ENCODE results near the gene OLA1. TPM values are rescaled to one million over a fixed set of nuclear protein-coding genes. Genes with fewer than 3 reads are reported as not detected.

The OLA1 gene
- total and polyA plus RNA-seq, 7 experiments from 2014 or later, result 34.4 to 84.7 (median 41.5) TPM

DNA sequence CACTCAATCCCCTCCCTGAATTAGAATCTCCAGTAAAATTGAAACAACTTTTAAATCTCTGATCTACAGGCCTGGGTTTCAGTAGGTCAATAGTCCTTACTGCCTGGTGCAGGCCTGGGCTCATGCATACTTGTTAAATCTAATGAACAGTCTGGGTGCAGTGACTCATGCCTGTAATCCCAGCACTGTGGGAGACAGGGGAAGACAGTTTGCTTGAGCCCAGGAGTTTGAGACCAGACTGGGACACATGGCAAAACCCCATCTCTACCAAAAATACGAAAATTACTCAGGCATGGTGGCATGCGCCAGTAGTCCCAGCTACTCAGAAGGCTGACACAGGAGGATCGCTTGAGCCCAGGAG is 188.5 kb downstream of the OLA1 start:
- DNase-seq, result no peak

DNA sequence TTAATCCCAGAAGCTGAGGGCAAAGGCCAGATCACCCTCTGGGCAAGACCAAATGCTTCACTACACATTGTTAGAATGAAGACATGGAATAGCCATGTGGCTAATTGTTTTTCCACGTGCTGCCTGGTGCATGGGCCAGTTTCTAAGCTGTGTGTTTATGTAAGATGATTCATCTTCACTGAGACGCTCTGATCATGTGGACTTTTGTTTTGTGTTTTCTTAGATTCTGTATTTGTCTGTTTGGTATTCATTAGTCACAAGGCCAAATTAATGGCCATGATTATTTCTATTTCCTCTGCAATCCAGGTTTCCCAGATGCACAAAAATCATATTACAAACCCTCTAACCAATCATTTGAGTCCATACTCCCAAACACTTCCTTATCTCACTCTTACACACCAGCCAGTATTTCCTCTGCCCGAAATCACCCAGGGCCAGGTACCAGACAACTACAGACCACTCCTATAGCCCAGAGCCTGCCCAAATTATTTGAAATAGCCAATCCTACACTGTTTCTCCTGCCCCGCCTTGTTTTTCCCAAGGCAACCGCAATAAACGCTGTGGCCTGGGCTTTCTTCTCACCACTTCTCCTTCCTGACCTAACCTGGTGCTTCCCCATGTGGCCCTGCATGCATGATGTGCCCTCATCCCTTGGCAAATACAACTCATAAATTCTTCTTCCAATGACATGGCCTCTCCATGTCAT is 189.0 kb downstream of the OLA1 start:
- Histone ChIP-seq H3K27ac (ENCODE audit: low read depth, low read length) (no peak overlapping the region), H3K4me3 (ENCODE audit: low read length) (no peak overlapping the region), H3K36me3 (ENCODE audit: control insufficient read depth in 2 of 3, insufficient read depth in 3 of 3, low read length in 3 of 3) (no peaks in the 10 kb centered on the region), H3K27me3 (ENCODE audit: control insufficient read depth in 2 of 2, insufficient read depth in 2 of 2, low read length in 2 of 2) (no peaks in the 10 kb centered on the region), H3K4me1 (ENCODE audit: control insufficient read depth in 2 of 2, insufficient read depth in 2 of 2, low read length in 2 of 2) (no peaks in the 10 kb centered on the region), H3K9me3 (ENCODE audit: control insufficient read depth in 2 of 3, low read length in 3 of 3) (no peaks in the 10 kb centered on the region)
- intact Hi-C loops (cut with micrococcal nuclease), result no loop called here
- Mint-ChIP-seq H3K4me1 (peaks cover 0 to 4% (median 0%) of the 10 kb centered on the region in 7 donors), H3K4me3 (no peak overlapping the region), H3K27me3 (peaks cover 0 to 26% (median 18%) of the 10 kb centered on the region in 5 donors), H3K27ac (no peak overlapping the region), H3K36me3 (peaks cover 0 to 5% (median 0%) of the 10 kb centered on the region in 5 donors), H3K9me3 (peaks cover 0 to 18% (median 9%) of the 10 kb centered on the region in 11 donors)
- ATAC-seq (peak; percentile 71), DNase-seq (no peak)
- ChIA-PET CTCF (no interaction called here), POLR2A (no interaction called here)

More for the DNA sequence above, 188.5 kb downstream of the OLA1 start:
- H3K9me3 ChIP-seq (ENCODE audit: control insufficient read depth in 2 of 3, low read length in 3 of 3), result no peaks in the 10 kb centered on the region
- peaks cover 0 to 5% (median 0%) of the 10 kb centered on the region in 5 donors for H3K36me3 Mint-ChIP-seq
- H3K27me3 ChIP-seq (ENCODE audit: control insufficient read depth in 2 of 2, insufficient read depth in 2 of 2, low read length in 2 of 2), result no peaks in the 10 kb centered on the region
- peaks cover 4 to 26% (median 20%) of the 10 kb centered on the region in 5 donors for H3K27me3 Mint-ChIP-seq
- H3K36me3 ChIP-seq (ENCODE audit: control insufficient read depth in 2 of 3, insufficient read depth in 3 of 3, low read length in 3 of 3), result no peaks in the 10 kb centered on the region
- H3K27ac ChIP-seq (ENCODE audit: low read depth, low read length), result no peak overlapping the region
- POLR2A ChIA-PET, result no interaction called here
- peak; percentile 48 for ATAC-seq
- peaks cover 0 to 18% (median 9%) of the 10 kb centered on the region in 11 donors for H3K9me3 Mint-ChIP-seq
- H3K4me1 ChIP-seq (ENCODE audit: control insufficient read depth in 2 of 2, insufficient read depth in 2 of 2, low read length in 2 of 2), result no peaks in the 10 kb centered on the region
- no peak overlapping the region for H3K4me3 Mint-ChIP-seq
- CTCF ChIA-PET, result no interaction called here
- peaks cover 0 to 4% (median 0%) of the 10 kb centered on the region in 7 donors for H3K4me1 Mint-ChIP-seq
- H3K27ac Mint-ChIP-seq, result no peak overlapping the region
- intact Hi-C loops (cut with micrococcal nuclease), result no loop called here
- H3K4me3 ChIP-seq (ENCODE audit: low read length), result no peak overlapping the region

DNA sequence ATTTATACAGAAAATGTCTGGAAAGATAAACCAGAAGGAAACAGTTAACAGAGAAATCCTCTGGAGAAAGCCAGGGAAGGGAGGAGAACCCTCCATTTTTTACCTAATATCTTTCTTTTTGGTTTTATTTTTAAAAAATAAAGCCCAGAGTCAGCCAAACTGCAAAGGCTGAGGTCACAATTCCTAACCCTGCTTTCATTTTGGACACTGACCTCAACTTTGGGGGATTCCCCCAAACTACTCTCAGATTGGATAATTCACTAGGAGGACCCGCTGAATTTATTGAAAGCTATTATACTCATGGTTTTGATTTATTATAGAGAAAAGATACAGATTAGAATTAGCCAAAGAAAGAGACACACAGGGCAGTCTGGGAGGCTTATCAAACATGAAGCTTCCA is 189.9 kb downstream of the OLA1 start:
- ChIA-PET POLR2A (no interaction called here), CTCF (no interaction called here)
- intact Hi-C loops (cut with micrococcal nuclease), result no loop called here
- peaks cover 0 to 18% (median 9%) of the 10 kb centered on the region in 11 donors for H3K9me3 Mint-ChIP-seq
- H3K27ac Mint-ChIP-seq, result no peak overlapping the region
- peaks cover 0 to 4% (median 0%) of the 10 kb centered on the region in 7 donors for H3K4me1 Mint-ChIP-seq
- no peaks in the 10 kb centered on the region for H3K9me3 ChIP-seq (ENCODE audit: control insufficient read depth in 2 of 3, low read length in 3 of 3)
- H3K4me3 ChIP-seq (ENCODE audit: low read length), result no peak overlapping the region
- peaks cover 0 to 26% (median 18%) of the 10 kb centered on the region in 5 donors for H3K27me3 Mint-ChIP-seq
- H3K27ac ChIP-seq (ENCODE audit: low read depth, low read length), result no peak overlapping the region
- no peaks in the 10 kb centered on the region for H3K36me3 ChIP-seq (ENCODE audit: control insufficient read depth in 2 of 3, insufficient read depth in 3 of 3, low read length in 3 of 3)
- no peak for ATAC-seq
- no peak overlapping the region for H3K4me3 Mint-ChIP-seq
- no peaks in the 10 kb centered on the region for H3K4me1 ChIP-seq (ENCODE audit: control insufficient read depth in 2 of 2, insufficient read depth in 2 of 2, low read length in 2 of 2)
- peaks cover 0 to 5% (median 0%) of the 10 kb centered on the region in 5 donors for H3K36me3 Mint-ChIP-seq
- DNase-seq, result no peak
- H3K27me3 ChIP-seq (ENCODE audit: control insufficient read depth in 2 of 2, insufficient read depth in 2 of 2, low read length in 2 of 2), result no peaks in the 10 kb centered on the region

DNA sequence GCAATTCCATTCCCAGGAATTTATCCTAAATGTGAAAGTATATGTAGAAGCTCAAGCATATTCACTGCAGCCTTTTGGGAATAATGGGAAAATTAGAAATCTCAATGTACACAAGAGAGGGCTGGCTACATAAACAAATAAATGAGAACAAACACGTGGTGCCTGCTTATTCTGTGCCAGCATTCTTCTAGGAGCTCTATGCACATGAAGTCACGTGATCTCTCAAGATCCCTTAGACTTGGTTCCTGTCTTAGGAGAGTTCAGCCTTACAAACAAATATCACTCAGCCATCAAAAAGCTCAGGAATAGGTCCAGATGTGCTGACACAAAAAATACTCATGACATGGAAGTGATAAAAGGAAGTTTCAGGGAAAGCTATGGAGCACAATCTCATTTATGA is 190.3 kb downstream of the OLA1 start:
- H3K27ac Mint-ChIP-seq, result no peak overlapping the region
- CTCF ChIA-PET, result no interaction called here
- H3K9me3 Mint-ChIP-seq, result peaks cover 0 to 18% (median 9%) of the 10 kb centered on the region in 11 donors
- no peaks in the 10 kb centered on the region for H3K9me3 ChIP-seq (ENCODE audit: control insufficient read depth in 2 of 3, low read length in 3 of 3)
- no peak overlapping the region for H3K4me3 ChIP-seq (ENCODE audit: low read length)
- peaks cover 0 to 25% (median 18%) of the 10 kb centered on the region in 5 donors for H3K27me3 Mint-ChIP-seq
- intact Hi-C loops (cut with micrococcal nuclease), result no loop called here
- no peaks in the 10 kb centered on the region for H3K4me1 ChIP-seq (ENCODE audit: control insufficient read depth in 2 of 2, insufficient read depth in 2 of 2, low read length in 2 of 2)
- DNase-seq, result no peak
- no peak overlapping the region for H3K27ac ChIP-seq (ENCODE audit: low read depth, low read length)
- POLR2A ChIA-PET, result no interaction called here
- no peaks in the 10 kb centered on the region for H3K27me3 ChIP-seq (ENCODE audit: control insufficient read depth in 2 of 2, insufficient read depth in 2 of 2, low read length in 2 of 2)
- ATAC-seq, result no peak
- H3K4me1 Mint-ChIP-seq, result peaks cover 0 to 4% (median 0%) of the 10 kb centered on the region in 7 donors
- peaks cover 0 to 5% (median 0%) of the 10 kb centered on the region in 5 donors for H3K36me3 Mint-ChIP-seq
- H3K4me3 Mint-ChIP-seq, result no peak overlapping the region
- H3K36me3 ChIP-seq (ENCODE audit: control insufficient read depth in 2 of 3, insufficient read depth in 3 of 3, low read length in 3 of 3), result no peaks in the 10 kb centered on the region

DNA sequence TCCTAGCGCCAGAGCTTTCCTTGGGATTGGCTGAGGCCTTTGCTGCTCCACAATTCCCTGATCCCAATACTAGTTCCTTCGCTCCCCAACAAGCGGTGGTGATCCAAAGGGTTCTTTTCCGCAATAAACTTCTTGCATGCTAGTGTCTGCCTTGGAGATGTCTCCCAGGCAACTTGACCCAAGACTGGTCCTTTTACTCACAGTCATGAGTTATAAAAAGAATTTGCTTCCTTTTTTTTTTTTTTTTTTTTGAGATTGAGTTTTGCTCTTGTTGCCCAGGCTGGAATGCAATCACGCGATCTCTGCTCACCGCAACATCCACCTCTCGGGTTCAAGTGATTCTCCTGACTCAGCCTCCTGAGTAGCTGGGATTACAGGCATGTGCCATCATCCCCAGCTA is 193.4 kb downstream of the OLA1 start:
- Histone ChIP-seq H3K4me3 (ENCODE audit: low read length) (no peak overlapping the region), H3K4me1 (ENCODE audit: control insufficient read depth in 2 of 2, insufficient read depth in 2 of 2, low read length in 2 of 2) (no peaks in the 10 kb centered on the region), H3K27me3 (ENCODE audit: control insufficient read depth in 2 of 2, insufficient read depth in 2 of 2, low read length in 2 of 2) (no peaks in the 10 kb centered on the region), H3K9me3 (ENCODE audit: control insufficient read depth in 2 of 3, low read length in 3 of 3) (no peaks in the 10 kb centered on the region), H3K27ac (ENCODE audit: low read depth, low read length) (no peak overlapping the region), H3K36me3 (ENCODE audit: control insufficient read depth in 2 of 3, insufficient read depth in 3 of 3, low read length in 3 of 3) (no peaks in the 10 kb centered on the region)
- DNase-seq (no peak), ATAC-seq (no peak)
- intact Hi-C loops (cut with micrococcal nuclease), result no loop called here
- ChIA-PET POLR2A (no interaction called here), CTCF (no interaction called here)
- Mint-ChIP-seq H3K9me3 (peaks cover 0 to 18% (median 9%) of the 10 kb centered on the region in 11 donors), H3K4me3 (no peak overlapping the region), H3K36me3 (peaks cover 0 to 5% (median 0%) of the 10 kb centered on the region in 5 donors), H3K27ac (no peak overlapping the region), H3K27me3 (peaks cover 0 to 21% (median 14%) of the 10 kb centered on the region in 5 donors), H3K4me1 (peaks cover 0 to 4% (median 0%) of the 10 kb centered on the region in 7 donors)

DNA sequence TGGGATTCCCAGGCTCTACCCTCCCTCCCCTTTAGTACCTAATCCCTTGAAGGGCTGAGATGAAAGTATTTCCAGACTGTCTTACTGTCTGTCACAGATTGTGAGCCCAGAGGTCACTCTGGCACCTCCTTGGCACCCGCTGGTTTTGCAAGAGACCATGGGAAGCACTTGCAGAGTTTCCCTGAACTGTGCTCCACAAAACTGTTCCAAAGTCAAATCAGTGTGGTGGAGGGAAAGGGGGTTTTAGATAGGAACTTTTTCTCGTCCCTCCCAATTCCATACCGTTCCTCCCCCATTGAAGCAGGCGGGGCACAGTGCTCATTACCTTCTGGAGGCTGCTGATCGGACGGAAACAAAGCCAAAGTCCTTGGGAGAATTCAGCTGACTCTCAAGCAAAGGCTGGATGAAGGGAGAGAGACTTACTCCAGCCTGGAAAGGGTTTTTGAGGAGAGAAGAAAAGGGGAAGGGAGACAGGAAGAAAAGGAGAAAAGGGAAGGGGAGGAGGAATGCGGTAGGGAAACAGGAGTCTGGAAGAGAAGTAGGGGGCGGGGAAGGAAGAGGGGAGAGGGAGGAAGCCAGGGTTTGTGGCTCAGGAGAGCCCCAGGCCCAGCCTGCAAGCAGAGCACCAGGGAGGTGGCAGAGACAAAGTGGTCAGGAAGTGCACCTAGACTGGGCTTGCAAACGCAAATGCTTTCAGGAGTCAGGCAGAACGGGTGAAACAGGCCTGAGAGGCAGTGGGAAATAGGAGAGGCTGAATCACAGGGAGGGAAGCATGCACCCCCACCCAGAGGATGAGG is 194.8 kb downstream of the OLA1 start:
- DNase-seq, result no peak
- intact Hi-C loops (cut with micrococcal nuclease), result no loop called here
- CTCF ChIA-PET, result no interaction called here
- ATAC-seq, result no peak
- Mint-ChIP-seq H3K27me3 (peaks cover 4 to 18% (median 16%) of the 10 kb centered on the region in 5 donors), H3K9me3 (peaks cover 0 to 5% (median 3%) of the 10 kb centered on the region in 11 donors), H3K4me1 (no peaks in the 10 kb centered on the region), H3K36me3 (peaks cover 0 to 4% (median 0%) of the 10 kb centered on the region in 5 donors), H3K27ac (no peak overlapping the region), H3K4me3 (no peak overlapping the region)
- no peaks in the 10 kb centered on the region for H3K4me1 ChIP-seq (ENCODE audit: control insufficient read depth in 2 of 2, insufficient read depth in 2 of 2, low read length in 2 of 2)
- H3K9me3 ChIP-seq (ENCODE audit: control insufficient read depth in 2 of 3, low read length in 3 of 3), result no peaks in the 10 kb centered on the region
- H3K27me3 ChIP-seq (ENCODE audit: control insufficient read depth in 2 of 2, insufficient read depth in 2 of 2, low read length in 2 of 2), result no peaks in the 10 kb centered on the region
- POLR2A ChIA-PET, result no interaction called here
- H3K36me3 ChIP-seq (ENCODE audit: control insufficient read depth in 2 of 3, insufficient read depth in 3 of 3, low read length in 3 of 3), result no peaks in the 10 kb centered on the region
- no peak overlapping the region for H3K27ac ChIP-seq (ENCODE audit: low read depth, low read length)
- H3K4me3 ChIP-seq (ENCODE audit: low read length), result no peak overlapping the region

Measured in naive thymus-derived CD4-positive, alpha-beta T cell (primary cell).